Purkinje cell (primary cell): ENCODE measurements around the gene CD70. TPM values are rescaled to one million over a fixed set of nuclear protein-coding genes. Genes with fewer than 3 reads are reported as not detected.

Source experiments
- polyA plus RNA-seq: library from polyadenylated mRNA; unstranded; fragments of >200 nt; fragmentation: Nextera tagmentation; gene quantifications from 2 replicates; pipeline ENCODE4 v1.2.1, GENCODE V29; 2014

Gene CD70
- polyA plus RNA-seq: 2.3 TPM in 1 of 2 replicates, not detected in the other

DNA sequence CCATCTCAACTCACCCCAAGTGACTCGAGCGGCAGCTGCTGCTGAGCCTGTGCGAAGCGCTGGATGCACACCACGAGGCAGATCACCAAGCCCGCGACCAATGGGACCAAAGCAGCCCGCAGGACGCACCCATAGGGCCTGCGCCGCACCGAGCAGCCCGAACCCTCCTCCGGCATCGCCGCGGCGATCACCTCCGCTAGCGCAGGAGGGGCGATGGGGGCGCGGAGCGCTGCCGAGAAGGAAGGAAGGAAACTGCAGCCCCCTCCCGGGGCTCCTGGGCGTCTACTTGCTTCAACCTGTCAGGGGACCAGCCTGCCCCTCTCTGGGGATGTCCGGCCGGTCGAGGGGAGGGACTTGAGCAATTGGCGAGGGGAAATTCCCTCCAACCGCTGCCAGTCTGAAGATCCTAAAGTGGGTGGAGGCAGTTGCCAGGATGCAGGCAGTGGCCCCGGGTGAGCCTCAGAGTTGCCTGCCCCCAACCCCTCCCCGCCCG is at the start of gene CD70:
Gene CD70, minus strand, starts transcription at position 324 of the 493 bp plus-strand sequence. Its CDS starts 148 bp downstream, at position 176.

Other genes starting within 250 kb of the CD70 start
- 32.5 and 41.3 TPM in 2 replicates for gene CLPP, start 229.6 kb downstream of the CD70 start, polyA plus RNA-seq
- gene ALKBH7, start 218.4 kb downstream of the CD70 start, polyA plus RNA-seq: 13.5 and 18.5 TPM in 2 replicates
- gene PSPN, start 215.2 kb downstream of the CD70 start, polyA plus RNA-seq: 0.35 TPM in 1 of 2 replicates, not detected in the other
- 7.8 and 12.2 TPM in 2 replicates for gene GTF2F1, start 198.0 kb downstream of the CD70 start, polyA plus RNA-seq
- 1.5 and 1.7 TPM in 2 replicates for gene KHSRP, start 166.3 kb downstream of the CD70 start, polyA plus RNA-seq
- gene SLC25A41, start 157.4 kb downstream of the CD70 start, polyA plus RNA-seq: not detected in 2 replicates
- 2.3 and 12.2 TPM in 2 replicates for gene SLC25A23, start 131.4 kb downstream of the CD70 start, polyA plus RNA-seq
- gene CRB3, start 126.9 kb downstream of the CD70 start, polyA plus RNA-seq: not detected in 2 replicates
- gene DENND1C, start 109.4 kb downstream of the CD70 start, polyA plus RNA-seq: not detected in 2 replicates
- gene TUBB4A, start 88.8 kb downstream of the CD70 start, polyA plus RNA-seq: 28.2 and 83.7 TPM in 2 replicates
- gene TNFSF9, start 60.1 kb downstream of the CD70 start, polyA plus RNA-seq: 0.14 and 1.9 TPM in 2 replicates
- not detected in 2 replicates for gene TNFSF14, start 79.0 kb upstream of the CD70 start, polyA plus RNA-seq
- 0.52 and 2.7 TPM in 2 replicates for gene C3, start 129.5 kb upstream of the CD70 start, polyA plus RNA-seq
- 7.2 and 11.7 TPM in 2 replicates for gene GPR108, start 146.4 kb upstream of the CD70 start, polyA plus RNA-seq
- gene TRIP10, start 148.5 kb upstream of the CD70 start, polyA plus RNA-seq: not detected in 2 replicates
- not detected in 2 replicates for gene SH2D3A, start 176.3 kb upstream of the CD70 start, polyA plus RNA-seq
- 0.12 TPM in 1 of 2 replicates, not detected in the other for gene VAV1, start 181.6 kb upstream of the CD70 start, polyA plus RNA-seq